PC-9 (cell line): ENCODE data around the gene KRT76.

ENCODE experiments used
- CTCF ChIP-seq: fragments of 200-600 bp; sonication (generic); conservative IDR thresholded peaks from 2 replicates; pipeline ENCODE4 v1.6.1; 2017; ENCODE audit warnings: mixed run types, antibody characterized with exemption, mild to moderate bottlenecking, moderate library complexity
- EZH2 ChIP-seq: fragments of 200-600 bp; sonication (generic); IDR thresholded peaks from 2 replicates; pipeline ENCODE4 v1.8.0; 2017; ENCODE audit warnings: antibody characterized with exemption, low read depth

GRCh38 chr12:52822771-52823510, 45.8 kb upstream of the KRT76 start:
- TF ChIP-seq CTCF = no peak
- no peak for TF ChIP-seq EZH2
